HG03025 (cell line): ENCODE measurements around the gene MIEN1.
"Not testable (repeated sequence)": the region's sequence is repeated elsewhere in the genome, so short reads cannot be mapped to it uniquely, and the experiment has no call there.

Source experiments
- ATAC-seq: cut with Tn5 transposase; IDR thresholded peaks from one replicate; pipeline ENCODE4 v1.9.1; 2021; ENCODE audit warnings: mild to moderate bottlenecking, moderate library complexity; ENCODE audit not compliant: unreplicated experiment, low FRiP score

The MIEN1 gene

GRCh38 chr17:39701784-39702422 is 28.4 kb downstream of the MIEN1 start:
- ATAC-seq, result no peak

DNA sequence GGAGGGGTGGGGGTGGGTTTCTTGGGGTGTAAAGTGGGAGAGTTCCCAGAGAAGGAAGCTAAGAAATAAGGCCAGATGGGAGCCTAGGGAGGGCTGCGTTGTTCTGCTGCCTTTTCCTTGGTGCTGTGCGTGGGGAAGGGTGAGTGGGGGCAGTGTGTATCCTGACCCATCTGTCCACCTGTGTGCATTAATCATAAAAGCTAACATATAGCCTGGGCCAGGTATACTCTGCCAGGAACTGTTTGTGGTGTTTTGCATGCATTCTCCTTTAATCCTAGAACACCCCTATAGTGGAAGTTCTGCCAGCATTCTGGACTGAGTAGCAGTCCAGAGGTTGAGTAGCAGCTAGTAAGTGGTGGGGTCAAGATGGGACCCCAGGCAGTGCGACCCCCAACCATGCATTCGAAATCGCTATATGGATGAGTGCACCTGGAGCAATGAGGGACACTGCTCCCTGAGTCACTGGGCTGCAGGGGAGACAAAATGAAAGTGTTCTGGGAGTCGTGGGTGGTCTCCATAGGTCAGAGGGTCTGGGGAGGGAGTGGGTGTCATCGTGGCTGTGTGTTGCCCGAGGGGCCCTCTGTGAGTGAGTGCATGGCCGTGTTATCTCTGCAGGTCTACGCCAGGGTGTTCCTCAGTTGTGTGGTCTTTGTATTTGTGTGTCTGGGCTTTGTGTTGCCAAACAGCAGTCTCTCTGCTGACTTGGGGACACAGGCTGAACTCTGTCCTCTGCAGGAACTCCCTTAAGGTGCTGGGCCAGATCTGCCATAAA is 29.1 kb downstream of the MIEN1 start:
- ATAC-seq, result no peak

GRCh38 chr17:39700148-39700987 is 30.0 kb downstream of the MIEN1 start:
- ATAC-seq, result no peak

DNA sequence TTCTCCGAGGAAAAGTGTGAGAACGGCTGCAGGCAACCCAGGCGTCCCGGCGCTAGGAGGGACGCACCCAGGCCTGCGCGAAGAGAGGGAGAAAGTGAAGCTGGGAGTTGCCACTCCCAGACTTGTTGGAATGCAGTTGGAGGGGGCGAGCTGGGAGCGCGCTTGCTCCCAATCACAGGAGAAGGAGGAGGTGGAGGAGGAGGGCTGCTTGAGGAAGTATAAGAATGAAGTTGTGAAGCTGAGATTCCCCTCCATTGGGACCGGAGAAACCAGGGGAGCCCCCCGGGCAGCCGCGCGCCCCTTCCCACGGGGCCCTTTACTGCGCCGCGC is 30.5 kb downstream of the MIEN1 start, which contains the start of gene ERBB2:
TSS of gene ERBB2 (plus strand) at position 247 of the 330 bp plus-strand sequence. CDS start 175 bp downstream, outside the sequence.
- ATAC-seq, result no peak

GRCh38 chr17:39699157-39699817 is 31.0 kb downstream of the MIEN1 start:
- ATAC-seq, result not testable (repeated sequence)

GRCh38 chr17:39697961-39698360 is 32.4 kb downstream of the MIEN1 start:
- ATAC-seq, result no peak

DNA sequence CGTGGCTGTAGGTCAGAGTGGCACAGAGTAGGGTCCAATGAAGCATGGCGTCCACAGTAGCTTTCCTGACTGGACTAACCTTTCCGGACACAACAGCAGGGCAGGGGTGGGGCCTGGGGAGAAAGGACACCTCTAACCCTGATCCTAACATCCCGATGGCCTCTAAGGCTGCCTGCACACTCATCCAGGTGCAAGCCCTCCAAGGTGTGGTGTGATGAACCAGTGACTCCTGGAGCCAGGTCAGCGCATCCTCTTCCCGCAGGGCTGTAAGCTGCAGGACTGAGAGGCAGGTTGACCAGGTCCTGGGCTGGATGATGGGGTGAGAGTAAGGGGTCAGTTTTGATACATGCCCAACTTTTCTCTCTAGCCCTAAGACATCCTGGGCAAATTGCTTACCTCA is 33.6 kb downstream of the MIEN1 start:
- ATAC-seq, result no peak

GRCh38 chr17:39695089-39695474 is 35.2 kb downstream of the MIEN1 start:
- ATAC-seq, result no peak

GRCh38 chr17:39694593-39694992 is 35.7 kb downstream of the MIEN1 start:
- no peak for ATAC-seq

DNA sequence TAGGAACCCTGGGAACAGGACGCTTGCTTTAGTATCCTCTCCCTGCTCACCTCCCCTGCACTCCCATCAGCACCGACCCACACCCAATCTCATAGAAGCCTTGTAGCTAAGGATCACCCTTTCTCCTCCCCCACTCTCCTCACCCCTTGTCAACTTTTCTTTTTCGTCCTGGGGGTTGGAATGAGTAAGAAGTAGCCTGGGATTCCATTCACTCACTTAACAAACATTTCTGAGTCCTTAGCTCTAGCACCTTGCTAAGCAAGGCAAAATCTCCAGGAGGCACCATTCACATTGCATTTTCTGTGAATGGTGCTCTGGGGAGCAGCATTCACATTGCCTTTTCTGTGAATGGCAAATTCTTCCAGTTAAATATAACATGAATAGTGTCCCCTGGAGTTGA is 41.4 kb downstream of the MIEN1 start:
- ATAC-seq, result no peak

GRCh38 chr17:39688475-39688835 is 41.9 kb downstream of the MIEN1 start:
- no peak for ATAC-seq

DNA sequence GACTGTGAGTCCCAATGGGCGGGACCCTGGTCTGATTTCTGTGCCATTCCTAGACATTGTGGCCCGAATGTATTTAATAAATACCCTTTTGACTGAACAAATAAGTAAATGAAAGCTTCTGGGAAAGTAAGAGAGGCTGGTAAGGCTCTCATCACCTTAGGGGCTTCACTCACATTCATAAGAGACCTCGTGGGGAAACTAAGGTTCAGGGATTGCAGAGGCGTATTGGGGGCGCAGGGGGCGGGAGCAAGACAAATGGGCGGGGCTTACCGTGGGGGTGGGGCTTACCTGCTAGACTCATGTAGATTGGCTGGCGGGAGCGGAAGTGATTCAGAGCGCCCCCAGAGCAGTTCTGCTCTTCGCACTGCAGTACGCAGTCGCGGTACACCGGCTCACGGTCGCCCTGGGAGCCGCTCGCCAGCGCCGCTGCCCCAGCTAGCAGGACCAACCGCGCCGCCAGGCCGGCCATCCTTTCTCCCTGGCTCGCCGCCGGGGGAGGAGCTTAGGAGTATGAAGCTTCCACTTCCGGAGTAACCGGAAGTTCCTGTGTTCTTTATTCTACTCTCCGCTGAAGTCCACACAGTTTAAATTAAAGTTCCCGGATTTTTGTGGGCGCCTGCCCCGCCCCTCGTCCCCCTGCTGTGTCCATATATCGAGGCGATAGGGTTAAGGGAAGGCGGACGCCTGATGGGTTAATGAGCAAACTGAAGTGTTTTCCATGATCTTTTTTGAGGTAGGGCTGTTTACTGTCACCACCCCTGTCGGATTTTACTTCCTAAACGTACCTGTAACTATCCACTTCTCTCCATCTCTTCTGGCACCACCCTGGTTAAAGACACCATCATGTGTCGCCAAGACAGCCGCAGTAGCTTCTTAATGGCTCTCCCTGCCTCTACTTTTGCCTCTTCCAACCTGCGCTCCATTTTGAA is 42.5 kb downstream of the MIEN1 start, which contains the start of gene PGAP3:
TSS of gene PGAP3 (minus strand) at position 512 of the 929 bp plus-strand sequence. CDS start at position 469, 43 bp downstream.
- peak; percentile 75 for ATAC-seq

DNA sequence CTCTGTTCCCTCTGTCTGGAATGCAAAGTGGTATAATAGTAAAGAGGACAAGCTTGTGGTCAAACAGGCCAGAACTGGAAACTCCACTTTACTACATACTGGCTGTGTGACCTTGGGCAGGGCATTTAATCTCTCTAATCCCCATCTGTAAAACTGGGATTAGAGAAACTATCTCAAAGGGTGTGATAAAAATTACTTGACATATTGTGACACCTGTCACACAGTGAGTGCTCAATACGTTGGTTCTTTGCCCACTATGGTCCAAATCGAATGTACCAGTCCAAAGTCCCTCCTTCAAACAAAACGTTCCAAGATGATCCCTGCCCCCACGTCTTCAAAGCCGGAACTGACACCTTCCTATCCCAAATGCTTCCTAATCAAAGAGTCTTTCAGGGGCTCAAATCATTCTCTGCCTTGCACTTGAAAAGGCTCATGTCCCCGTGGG is 43.2 kb downstream of the MIEN1 start:
- ATAC-seq, result no peak

DNA sequence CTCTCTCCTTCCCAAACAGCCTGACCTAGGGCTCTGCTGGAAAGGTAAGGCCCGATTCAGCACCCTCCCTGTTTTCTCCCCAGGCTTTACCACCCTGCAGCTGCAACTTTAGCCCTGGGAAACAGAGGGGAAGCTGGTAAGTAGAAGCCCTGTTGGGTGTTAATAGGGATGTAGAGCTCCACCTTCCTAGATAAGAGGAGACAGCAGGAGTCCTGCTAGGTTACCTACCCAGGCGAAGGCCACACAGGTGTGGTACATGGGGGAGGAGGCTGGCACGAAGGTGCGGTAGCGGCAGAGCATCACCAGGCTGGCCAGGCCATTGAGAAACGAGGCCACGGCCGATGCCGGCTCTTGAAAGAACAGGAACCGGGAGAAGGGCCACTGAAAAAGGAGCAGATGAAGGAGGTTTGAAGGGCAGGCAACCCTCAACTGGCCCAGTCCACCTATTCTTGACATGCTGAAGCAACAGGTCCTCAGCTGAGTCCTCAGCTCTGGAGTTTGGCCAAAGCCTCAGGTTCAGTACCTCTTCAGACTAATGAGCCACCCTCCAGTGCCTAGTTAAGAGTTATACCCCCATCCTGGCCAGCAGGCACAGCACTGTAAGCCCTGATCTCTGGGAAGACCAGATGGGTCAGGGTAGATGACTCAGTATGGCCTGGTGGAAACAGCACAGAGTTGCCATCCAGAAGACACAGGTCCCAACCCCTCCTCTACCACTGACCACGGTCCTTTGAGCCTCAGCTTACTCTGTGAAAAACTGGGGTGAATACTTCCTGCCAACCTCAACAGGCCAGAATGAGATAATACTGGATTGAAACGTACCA is 45.8 kb downstream of the MIEN1 start:
- ATAC-seq, result no peak

DNA sequence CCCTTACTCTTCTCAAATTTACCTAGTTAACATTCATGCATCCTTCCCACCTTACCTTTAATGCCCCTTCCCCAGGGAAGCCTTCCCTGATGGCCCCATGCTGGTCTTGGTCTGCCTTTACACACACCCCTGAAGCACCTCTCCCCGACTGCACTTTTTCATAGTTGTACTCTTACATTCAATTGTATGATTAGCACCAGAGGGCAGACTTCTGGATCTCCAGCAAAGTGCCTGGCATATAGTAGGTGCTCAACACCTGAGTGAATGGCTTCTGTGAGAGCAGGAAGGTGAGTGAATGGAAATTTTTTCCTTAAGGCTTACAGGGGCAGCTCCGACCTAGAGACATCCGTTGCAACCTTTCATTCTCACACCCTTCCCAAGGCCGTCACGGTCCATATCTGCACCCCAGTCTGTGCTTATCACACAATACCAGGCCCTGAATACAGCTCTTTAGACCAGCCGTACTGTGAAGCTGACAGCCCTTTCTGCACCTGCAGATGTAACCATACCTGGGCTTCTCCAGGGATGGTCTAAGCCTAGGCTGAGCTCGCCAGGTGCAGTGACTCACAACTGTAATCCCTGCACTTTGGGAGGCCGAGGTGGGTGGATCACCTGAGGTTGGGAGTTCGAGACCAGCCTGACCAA is 46.9 kb downstream of the MIEN1 start:
- ATAC-seq, result no peak

DNA sequence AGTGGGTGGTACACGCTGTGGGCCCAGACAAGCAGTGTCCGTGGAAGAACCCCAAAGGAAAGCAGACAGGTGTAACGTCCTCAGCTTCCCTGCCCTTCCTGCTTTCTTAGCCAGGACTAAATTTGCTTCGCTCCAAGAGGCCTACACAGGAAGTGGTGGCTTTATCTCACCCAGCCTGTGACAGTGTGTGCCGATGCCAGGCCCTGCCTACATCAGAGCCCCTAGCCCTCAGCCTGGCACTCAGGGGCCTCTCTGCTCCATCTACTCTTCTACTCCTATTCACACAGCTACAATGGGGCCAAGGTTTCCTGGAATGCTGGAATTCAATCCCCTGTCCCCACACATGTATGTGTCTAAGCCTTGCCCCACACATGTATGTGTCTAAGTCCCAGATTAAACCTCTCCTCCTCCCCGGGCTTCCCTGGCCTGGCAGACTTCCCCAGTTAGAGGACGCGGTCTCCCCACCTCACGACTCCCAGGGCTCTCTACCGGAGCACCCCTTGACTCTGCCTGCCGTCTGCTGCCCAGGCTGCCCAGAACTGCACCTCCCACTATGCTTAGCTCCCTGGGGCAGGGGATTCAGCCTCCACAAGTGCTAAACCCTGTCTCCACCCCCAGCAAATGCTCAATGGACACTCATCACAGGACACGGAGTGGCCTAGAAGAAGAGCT is 50.7 kb downstream of the MIEN1 start:
- ATAC-seq, result no peak
